Measurements from ENCODE around the gene KIF18A. TPM values are rescaled to one million over a fixed set of nuclear protein-coding genes. Genes with fewer than 3 reads are reported as not detected.
A peak's percentile ranks its signal among the peaks of the same experiment; 100 is the strongest.
"Not testable (repeated sequence)": the region's sequence is repeated elsewhere in the genome, so short reads cannot be mapped to it uniquely, and the experiment has no call there.

Gene KIF18A
- total and polyA plus RNA-seq, 2 experiments from 2014 or later: 4.9 to 16.1 TPM

GRCh38 chr11:28098257-28098656 lies 9.7 kb downstream of the KIF18A start:
- no peak overlapping the region for H3K4me3 ChIP-seq
- DNase-seq (ENCODE audit: low read depth in 1 of 2, low spot score in 1 of 2): no peak
- H3K27me3 ChIP-seq: no peaks in the 10 kb centered on the region
- TF ChIP-seq, protein P1, sequence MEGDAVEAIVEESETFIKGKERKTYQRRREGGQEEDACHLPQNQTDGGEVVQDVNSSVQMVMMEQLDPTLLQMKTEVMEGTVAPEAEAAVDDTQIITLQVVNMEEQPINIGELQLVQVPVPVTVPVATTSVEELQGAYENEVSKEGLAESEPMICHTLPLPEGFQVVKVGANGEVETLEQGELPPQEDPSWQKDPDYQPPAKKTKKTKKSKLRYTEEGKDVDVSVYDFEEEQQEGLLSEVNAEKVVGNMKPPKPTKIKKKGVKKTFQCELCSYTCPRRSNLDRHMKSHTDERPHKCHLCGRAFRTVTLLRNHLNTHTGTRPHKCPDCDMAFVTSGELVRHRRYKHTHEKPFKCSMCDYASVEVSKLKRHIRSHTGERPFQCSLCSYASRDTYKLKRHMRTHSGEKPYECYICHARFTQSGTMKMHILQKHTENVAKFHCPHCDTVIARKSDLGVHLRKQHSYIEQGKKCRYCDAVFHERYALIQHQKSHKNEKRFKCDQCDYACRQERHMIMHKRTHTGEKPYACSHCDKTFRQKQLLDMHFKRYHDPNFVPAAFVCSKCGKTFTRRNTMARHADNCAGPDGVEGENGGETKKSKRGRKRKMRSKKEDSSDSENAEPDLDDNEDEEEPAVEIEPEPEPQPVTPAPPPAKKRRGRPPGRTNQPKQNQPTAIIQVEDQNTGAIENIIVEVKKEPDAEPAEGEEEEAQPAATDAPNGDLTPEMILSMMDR (IDR thresholded peaks at IDR 0.05; ENCODE audit: low read depth, low read length): no peak
- no peaks in the 10 kb centered on the region for H3K9me3 ChIP-seq (ENCODE audit: low read depth)
- no peak overlapping the region for H3K27ac ChIP-seq
- peaks cover 16% of the 10 kb centered on the region for H3K4me1 ChIP-seq (ENCODE audit: low read depth)
- H3K36me3 ChIP-seq: no peaks in the 10 kb centered on the region

DNA sequence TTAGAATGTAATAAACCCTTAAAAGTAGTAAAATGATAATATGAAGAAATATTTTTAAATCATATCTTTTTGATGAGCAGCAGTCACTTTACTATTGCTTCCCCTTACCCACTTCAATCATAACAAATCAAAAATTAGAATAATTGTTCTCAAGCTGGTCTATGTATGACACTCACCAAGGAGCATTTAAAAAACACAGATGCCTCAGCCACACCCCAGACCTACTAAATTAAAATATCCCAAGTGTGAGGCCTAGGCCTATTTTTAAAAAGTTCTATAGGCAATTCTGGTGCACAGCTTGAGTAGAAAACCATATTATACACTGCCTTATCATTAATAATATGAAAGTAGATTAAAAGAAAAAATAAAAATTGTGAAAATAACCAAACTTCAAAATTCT lies 15.2 kb downstream of the KIF18A start:
- no peaks in the 10 kb centered on the region for H3K36me3 ChIP-seq
- H3K27me3 ChIP-seq: no peaks in the 10 kb centered on the region
- H3K4me3 ChIP-seq: no peak overlapping the region
- DNase-seq (ENCODE audit: low read depth in 1 of 2, low spot score in 1 of 2): no peak
- TF ChIP-seq, protein P1 (IDR thresholded peaks at IDR 0.05; ENCODE audit: low read depth, low read length): no peak
- H3K4me1 ChIP-seq (ENCODE audit: low read depth): no peaks in the 10 kb centered on the region
- H3K9me3 ChIP-seq (ENCODE audit: low read depth): no peaks in the 10 kb centered on the region
- no peak overlapping the region for H3K27ac ChIP-seq

DNA sequence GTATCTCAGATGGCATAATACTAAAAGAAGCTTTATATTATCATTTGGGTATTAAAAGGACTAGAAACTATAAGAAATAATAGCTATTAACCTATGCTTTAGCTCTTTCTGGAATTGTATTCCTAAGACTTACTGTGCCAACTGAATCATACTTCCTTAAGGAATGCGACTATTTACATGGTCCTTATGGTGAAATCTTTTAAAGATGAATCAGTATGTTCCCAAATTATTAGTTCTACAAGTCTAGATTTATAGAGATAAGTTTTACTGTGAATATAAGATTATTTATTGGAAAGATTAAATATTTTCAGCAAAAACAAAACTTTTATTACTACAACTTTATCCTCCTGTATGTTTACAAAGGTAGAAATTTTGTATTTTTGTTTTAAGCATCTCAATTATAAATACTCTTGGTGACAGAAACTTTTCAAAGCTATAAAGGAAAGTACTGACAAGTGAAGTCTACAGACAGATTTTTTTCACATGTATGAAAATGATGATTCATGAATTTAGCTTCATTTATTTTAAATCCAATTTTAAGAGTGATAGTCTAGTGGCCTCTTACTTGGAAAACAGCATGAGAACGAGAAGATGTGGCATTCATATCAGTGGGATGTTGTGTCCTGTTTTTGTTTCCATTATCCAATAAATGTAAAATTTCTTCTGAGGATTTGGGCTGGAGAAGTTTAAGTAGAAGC lies 17.8 kb downstream of the KIF18A start:
- Histone ChIP-seq H3K9me3 (ENCODE audit: low read depth) (no peaks in the 10 kb centered on the region), H3K27me3 (no peaks in the 10 kb centered on the region), H3K4me1 (ENCODE audit: low read depth) (no peaks in the 10 kb centered on the region), H3K4me3 (no peak overlapping the region), H3K36me3 (peaks cover 3% of the 10 kb centered on the region), H3K27ac (no peak overlapping the region)
- TF ChIP-seq, protein P1 (IDR thresholded peaks at IDR 0.05; ENCODE audit: low read depth, low read length): no peak
- peak in 1 of 2 donors; percentile 50 for DNase-seq (ENCODE audit: low read depth in 1 of 2, low spot score in 1 of 2)

- Histone ChIP-seq H3K36me3 (peaks cover 3% of the 10 kb centered on the region), H3K4me3 (no peak overlapping the region), H3K4me1 (ENCODE audit: low read depth) (no peaks in the 10 kb centered on the region), H3K27ac (no peak overlapping the region), H3K9me3 (ENCODE audit: low read depth) (no peaks in the 10 kb centered on the region), H3K27me3 (no peaks in the 10 kb centered on the region)
- TF ChIP-seq, protein P1 (IDR thresholded peaks at IDR 0.05; ENCODE audit: low read depth, low read length): no peak
- peak in 1 of 2 donors; percentile 49 for DNase-seq (ENCODE audit: low read depth in 1 of 2, low spot score in 1 of 2)
Observed at GRCh38 chr11:28089378-28089777, 18.6 kb downstream of the KIF18A start.

DNA sequence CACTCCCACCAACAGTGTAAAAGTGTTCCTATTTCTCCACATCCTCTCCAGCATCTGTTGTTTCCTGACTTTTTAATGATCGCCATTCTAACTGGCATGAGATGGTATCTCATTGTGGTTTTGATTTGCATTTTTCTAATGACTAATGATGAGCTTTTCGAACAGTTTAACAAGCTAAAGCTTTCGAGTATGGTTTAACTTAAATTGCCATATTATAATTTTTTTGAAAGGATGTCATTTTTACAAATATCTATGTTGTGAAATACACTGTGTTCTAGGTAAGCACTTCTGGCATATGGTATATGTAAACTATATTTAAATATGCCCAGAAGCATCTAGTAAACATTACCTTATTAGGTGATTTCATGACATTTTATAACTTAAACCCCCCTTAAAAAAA lies 20.3 kb downstream of the KIF18A start:
- not testable (repeated sequence) for H3K27me3 ChIP-seq; H3K9me3 ChIP-seq (ENCODE audit: low read depth); H3K4me1 ChIP-seq (ENCODE audit: low read depth); H3K27ac ChIP-seq; H3K4me3 ChIP-seq; H3K36me3 ChIP-seq; DNase-seq (ENCODE audit: low read depth in 1 of 2, low spot score in 1 of 2)

DNA sequence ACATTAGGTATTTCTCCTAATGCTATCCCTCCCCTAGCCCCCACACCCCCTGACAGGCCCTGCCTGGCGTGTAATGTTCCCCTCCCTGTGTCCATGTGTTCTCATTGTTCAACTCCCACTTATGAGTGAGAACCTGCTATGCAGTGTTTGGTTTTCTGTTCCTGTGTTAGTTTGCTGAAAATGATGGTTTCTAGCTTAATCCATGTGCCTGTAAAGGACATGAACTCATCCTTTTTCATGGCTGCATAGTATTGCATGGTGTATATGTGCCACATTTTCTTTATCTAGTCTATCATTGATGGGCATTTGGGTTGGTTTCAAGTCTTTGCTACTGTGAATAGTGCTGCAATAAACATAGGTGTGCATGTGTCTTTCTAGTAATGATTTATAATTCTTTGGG lies 20.8 kb downstream of the KIF18A start:
- H3K4me1 ChIP-seq (ENCODE audit: low read depth); H3K4me3 ChIP-seq; H3K9me3 ChIP-seq (ENCODE audit: low read depth); H3K27me3 ChIP-seq; H3K27ac ChIP-seq; H3K36me3 ChIP-seq; DNase-seq (ENCODE audit: low read depth in 1 of 2, low spot score in 1 of 2): not testable (repeated sequence)

Data from cardiac muscle cell (in vitro differentiated cells and primary cell).